ENCODE data around the gene CALML5.

GRCh38 chr10:5545778-5546710 lies 46.7 kb upstream of the CALML5 start:
- TF ChIP-seq CTCF (IDR thresholded peaks at IDR 0.05) (no peak), RFX5 (IDR thresholded peaks at IDR 0.05; ENCODE audit: low read length) (no peak), MAX (IDR thresholded peaks at IDR 0.05; ENCODE audit: low read depth) (no peak), FOXJ3 (CRISPR knock-in tag; IDR thresholded peaks at IDR 0.05) (no peak), TCF12 (IDR thresholded peaks at IDR 0.05) (no peak), CHD2 (IDR thresholded peaks at IDR 0.05; ENCODE audit: low read length, partially characterized antibody) (no peak), FOXM1 (IDR thresholded peaks at IDR 0.05; ENCODE audit: low read depth) (no peak), MEF2A (IDR thresholded peaks at IDR 0.05; ENCODE audit: borderline replicate concordance, low read depth) (no peak), SMC3 (IDR thresholded peaks at IDR 0.05; ENCODE audit: low read depth, low read length) (no peak), ELF1 (IDR thresholded peaks at IDR 0.05) (no peak)

Measured in SK-N-SH (cell line).